ENCODE results near the gene HEMGN.
"Not testable (repeated sequence)": the region's sequence is repeated elsewhere in the genome, so short reads cannot be mapped to it uniquely, and the experiment has no call there.

Gene HEMGN, protein sequence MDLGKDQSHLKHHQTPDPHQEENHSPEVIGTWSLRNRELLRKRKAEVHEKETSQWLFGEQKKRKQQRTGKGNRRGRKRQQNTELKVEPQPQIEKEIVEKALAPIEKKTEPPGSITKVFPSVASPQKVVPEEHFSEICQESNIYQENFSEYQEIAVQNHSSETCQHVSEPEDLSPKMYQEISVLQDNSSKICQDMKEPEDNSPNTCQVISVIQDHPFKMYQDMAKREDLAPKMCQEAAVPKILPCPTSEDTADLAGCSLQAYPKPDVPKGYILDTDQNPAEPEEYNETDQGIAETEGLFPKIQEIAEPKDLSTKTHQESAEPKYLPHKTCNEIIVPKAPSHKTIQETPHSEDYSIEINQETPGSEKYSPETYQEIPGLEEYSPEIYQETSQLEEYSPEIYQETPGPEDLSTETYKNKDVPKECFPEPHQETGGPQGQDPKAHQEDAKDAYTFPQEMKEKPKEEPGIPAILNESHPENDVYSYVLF

GRCh38 chr9:97938081-97938644 lies at the start of gene HEMGN:
Gene HEMGN (minus strand): TSS chr9:97938172. CDS start chr9:97938136, 36 bp downstream.
- no peak for DNase-seq (ENCODE audit: low read depth)

DNA sequence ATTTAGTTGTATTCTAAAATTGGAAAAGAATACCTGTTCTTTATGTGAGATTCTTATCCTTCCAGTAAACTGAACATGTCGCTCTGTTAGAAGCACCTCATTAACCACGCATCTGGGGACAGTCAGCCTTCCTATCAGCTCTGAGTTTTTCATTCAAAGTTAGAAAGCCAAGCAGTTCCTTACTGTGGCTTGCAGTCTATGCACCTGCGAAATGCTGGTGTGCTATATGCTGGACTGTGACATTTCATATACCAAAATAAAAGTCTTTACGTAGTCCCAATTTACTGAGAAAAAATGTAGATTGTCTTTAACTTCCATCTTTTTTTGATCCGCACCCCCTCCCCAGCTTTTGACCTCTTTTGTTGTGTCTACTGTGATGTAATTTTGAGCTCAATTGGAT lies 49.5 kb upstream of the HEMGN start:
- no peak for DNase-seq (ENCODE audit: low read depth)

DNA sequence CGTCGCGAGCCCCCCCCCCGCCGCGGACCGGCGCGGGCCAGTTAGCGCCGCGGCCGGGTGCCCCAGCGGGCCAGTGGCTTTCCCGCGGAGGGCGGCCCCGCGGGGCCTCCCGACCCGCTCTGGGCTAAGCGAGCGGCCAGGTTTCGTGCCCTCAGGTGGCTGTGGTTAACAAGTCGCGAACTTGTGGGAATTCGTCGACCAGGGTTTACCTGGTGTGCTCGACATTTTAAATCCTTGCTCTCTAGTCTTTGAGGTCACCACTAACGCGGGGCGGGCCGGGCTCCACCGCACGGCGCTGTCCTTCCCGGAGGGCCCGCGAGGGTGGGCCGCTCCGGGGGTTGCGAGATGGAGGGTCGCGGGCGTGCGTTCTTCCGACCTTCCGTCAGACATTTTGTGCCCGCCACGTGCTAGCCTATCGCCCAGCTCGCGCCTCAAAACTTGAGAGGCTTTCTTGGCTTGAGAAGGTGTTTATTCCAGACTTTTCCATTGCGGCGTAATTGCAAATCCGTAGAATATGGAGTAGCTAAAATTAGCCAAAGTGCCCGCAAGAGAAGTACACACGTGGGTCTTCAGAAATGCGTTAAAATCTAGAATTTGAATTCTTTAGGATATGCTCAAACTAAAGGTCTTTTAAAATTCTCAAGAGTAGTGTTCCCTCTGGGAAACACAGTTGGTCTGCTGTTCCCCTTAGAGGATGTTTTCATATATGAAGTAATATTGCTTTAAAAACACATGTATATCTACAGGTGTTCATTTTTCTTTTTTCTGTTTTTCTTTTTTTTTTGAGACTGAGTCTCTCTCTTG lies 47.3 kb upstream of the HEMGN start:
- peak; percentile 24 for DNase-seq (ENCODE audit: low read depth)

DNA sequence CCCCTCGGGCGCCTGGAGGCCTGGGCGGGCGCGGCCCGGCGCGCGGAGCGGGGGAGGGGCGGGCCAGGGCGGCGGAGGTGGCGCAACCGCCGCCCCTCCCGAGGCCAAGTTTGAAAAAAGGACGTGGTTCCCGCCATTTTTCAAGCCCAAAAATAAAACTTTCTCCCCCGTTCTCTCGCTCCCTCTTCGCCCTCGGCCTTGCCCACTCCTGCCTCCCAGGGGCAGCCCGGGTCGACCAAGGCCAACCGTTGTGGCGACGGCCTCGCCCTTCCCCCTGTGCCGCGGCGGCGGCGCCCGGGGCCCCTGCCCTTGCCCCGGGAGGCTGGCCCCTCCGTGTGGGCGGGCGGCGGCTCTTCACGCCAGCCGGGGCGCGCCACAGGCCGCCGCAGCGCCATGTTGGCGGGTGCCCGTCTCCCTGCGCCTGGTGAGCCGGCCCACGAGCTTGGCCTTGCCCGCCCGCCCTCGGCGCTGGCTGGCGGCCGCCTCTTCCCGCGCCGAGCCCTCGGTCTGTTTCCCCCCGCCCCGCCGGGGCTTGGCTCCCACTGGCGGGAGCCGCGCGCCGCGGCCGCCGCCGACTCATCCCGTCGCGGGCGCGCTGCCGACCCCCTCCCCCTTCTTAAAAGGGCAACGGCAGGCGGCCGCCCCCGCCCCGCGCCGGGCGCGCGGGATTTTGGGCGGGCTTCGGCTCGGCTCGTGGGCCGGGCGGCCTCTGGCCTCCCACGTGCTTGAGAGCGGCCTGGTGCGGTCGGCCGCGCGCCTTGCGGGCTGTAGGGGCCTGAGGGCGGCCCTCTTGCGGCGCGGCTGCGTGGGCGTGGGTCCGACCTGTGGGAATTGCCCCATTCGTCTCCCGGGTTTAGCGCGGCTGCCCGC lies 46.5 kb upstream of the HEMGN start:
- peak; percentile 86 for DNase-seq (ENCODE audit: low read depth)

- DNase-seq (ENCODE audit: low read depth), result peak; percentile 45
Measured at GRCh38 chr9:97983589-97984187, 45.7 kb upstream of the HEMGN start.

GRCh38 chr9:97982683-97983588 lies 45.0 kb upstream of the HEMGN start, which contains the start of gene ANP32B:
Gene ANP32B (plus strand): TSS chr9:97983341. CDS start chr9:97983556, 215 bp downstream.
- DNase-seq (ENCODE audit: low read depth), result peak; percentile 97

- DNase-seq (ENCODE audit: low read depth), result no peak
Measured at GRCh38 chr9:97981846-97982682, 44.1 kb upstream of the HEMGN start.

- DNase-seq (ENCODE audit: low read depth), result no peak
Measured at GRCh38 chr9:97980918-97981845, 43.2 kb upstream of the HEMGN start.

DNA sequence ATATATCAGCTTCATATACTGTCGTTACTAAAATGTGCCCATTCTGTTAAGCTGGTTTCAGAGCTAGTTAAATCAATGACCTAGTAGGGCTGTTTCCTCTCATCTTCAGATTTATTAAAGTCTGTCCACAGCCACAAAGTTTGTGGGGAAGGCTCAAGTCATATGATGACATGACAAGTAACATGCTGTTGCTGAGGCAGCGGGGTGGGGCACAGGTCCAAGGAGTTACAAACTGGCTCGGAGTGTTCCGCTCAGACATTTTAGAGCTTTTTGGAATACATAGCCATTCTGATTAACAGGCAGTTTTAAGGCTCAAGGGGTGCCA lies 42.5 kb upstream of the HEMGN start:
- DNase-seq (ENCODE audit: low read depth), result no peak

- DNase-seq (ENCODE audit: low read depth), result no peak
Measured at GRCh38 chr9:97979788-97980478, 42.0 kb upstream of the HEMGN start.

GRCh38 chr9:97978371-97979130 lies 40.6 kb upstream of the HEMGN start:
- DNase-seq (ENCODE audit: low read depth), result no peak

DNA sequence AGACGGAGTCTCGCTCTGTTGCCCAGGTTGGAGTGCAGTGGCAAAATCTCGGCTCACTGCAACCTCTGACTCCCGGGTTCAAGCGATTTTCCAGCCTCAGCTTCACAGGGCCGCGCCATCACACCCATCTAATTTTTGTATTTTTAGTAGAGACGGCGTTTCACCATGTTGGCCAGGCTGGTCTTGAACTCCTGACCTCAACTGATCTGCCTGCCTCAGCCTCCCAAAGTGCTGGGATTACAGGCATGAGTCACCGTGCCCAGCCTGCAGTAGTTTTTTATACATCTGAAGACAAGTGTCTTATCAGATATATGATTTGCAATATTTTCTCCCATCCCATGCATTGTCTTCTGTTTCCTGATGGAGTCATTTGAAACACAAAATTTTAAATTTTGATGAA lies 38.7 kb upstream of the HEMGN start:
- not testable (repeated sequence) for DNase-seq (ENCODE audit: low read depth)

DNA sequence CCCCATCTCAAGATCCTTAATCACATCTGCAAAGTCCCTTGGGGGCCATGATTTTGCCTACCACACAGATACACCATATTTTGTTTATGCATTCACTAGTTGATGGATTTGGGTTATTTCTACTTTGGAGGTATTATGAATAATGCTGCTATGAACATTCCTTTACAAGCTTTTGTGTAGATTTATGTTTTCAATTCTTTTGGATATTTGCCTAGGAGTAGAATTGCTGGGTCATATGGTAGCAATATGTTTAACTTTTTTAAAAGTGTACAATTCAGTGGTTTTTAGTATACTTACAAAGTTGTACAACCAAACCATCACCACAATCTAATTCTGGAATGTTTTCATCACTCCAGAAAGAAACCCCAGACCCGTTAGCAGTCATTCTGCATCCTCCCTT lies 37.4 kb upstream of the HEMGN start:
- DNase-seq (ENCODE audit: low read depth), result no peak

DNA sequence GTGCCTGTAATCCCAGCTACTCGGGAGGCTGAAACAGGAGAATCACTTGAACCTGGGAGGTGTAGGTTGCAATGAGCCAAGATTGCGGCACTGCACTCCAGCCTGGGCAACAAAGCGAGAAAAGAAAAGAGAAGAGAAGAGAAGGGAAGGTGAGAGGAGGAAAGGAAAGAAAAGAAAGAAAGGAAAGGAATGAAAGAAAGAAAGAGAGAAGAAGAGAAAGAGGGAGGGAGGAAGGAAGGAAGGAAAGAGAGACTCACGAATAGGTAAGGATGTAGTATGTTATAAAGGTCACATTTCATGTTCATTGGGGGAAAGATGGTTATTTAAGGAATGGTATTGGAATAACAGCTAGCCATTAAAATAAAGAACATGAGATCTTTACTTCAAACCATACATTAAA lies 34.8 kb upstream of the HEMGN start:
- DNase-seq (ENCODE audit: low read depth), result no peak

DNA sequence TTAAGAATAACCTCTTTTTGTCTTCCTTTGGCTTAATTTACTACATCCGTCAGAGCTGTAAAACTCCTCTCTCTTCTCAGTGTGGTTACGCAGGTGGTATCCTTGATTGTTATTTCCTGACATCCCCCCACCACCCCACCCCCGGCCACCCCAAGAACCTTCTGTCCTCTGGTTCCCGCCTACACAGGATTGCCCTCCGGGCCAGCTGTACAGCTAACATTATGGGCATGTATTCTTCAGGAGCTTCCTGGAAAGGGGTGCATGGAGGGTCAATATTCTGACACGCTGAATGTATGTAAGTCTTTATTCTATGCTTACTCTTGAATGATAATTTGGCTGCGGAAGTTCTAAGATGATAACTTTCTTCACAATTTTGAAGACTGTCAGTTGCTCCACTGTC lies 32.2 kb upstream of the HEMGN start:
- no peak for DNase-seq (ENCODE audit: low read depth)

GRCh38 chr9:97969014-97969413 lies 31.0 kb upstream of the HEMGN start:
- no peak for DNase-seq (ENCODE audit: low read depth)

DNA sequence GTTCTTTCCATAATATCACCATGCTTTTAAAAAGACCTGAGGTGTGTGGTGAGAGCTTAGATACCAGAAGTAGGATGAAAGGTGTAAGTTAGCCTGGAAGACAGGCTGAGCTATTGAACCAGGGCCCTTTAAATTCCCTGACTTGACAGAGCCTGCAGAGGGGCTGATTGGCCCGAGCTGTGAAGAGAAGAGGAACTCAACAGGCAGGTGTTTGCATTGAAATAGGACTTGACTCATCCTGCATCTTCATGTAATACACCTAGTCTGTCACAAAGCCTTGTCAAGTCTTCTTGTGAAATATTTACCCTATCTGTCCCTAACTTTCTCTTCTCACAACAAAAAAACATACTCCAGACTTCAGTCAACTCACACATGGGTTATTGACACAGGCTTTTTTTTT lies 28.5 kb upstream of the HEMGN start:
- DNase-seq (ENCODE audit: low read depth), result no peak
